Skeletal muscle satellite cell (primary cell): ENCODE measurements around the gene MYH9.

Source experiments
- H3K27me3 ChIP-seq: 2 replicates; pipeline ENCODE4 v1.7.0; 2013; ENCODE audit warnings: low read length; ENCODE audit not compliant: control insufficient read depth, insufficient read depth
- H3K36me3 ChIP-seq: 2 replicates; pipeline ENCODE4 v1.7.0; 2013; ENCODE audit warnings: mild to moderate bottlenecking, control low read depth, low read length; ENCODE audit not compliant: insufficient read depth
- H3K4me1 ChIP-seq: 2 replicates; pipeline ENCODE4 v1.7.0; 2013; ENCODE audit warnings: low read length; ENCODE audit not compliant: control insufficient read depth, insufficient read depth
- H3K4me2 ChIP-seq: 2 replicates; pipeline ENCODE4 v1.7.0; 2013; ENCODE audit warnings: mild to moderate bottlenecking, low read length
- H3K4me3 ChIP-seq: 2 replicates; pipeline ENCODE4 v1.7.0; 2013; ENCODE audit warnings: low read length
- H3K9ac ChIP-seq: 2 replicates; pipeline ENCODE4 v1.7.0; 2013; ENCODE audit warnings: mild to moderate bottlenecking, low read depth, low read length, moderate library complexity
- H3K9me3 ChIP-seq: replicated peaks from 2 replicates; pipeline ENCODE4 v1.7.0; 2013; ENCODE audit warnings: mild to moderate bottlenecking, control low read depth, low read length

The MYH9 gene

GRCh38 chr22:36336246-36337182, 51.3 kb downstream of the MYH9 start:
- Histone ChIP-seq H3K4me1 (peaks cover 89% of the 10 kb centered on the region), H3K9me3 (no peaks in the 10 kb centered on the region), H3K27me3 (no peaks in the 10 kb centered on the region), H3K9ac (peak overlapping the region; percentile 77), H3K4me3 (no peak overlapping the region), H3K4me2 (peak overlapping the region; percentile 42), H3K36me3 (peaks cover 91% of the 10 kb centered on the region)

- H3K4me3 ChIP-seq, result no peak overlapping the region
- peak overlapping the region; percentile 42 for H3K4me2 ChIP-seq
- H3K4me1 ChIP-seq, result peaks cover 95% of the 10 kb centered on the region
- H3K9ac ChIP-seq, result peak overlapping the region; percentile 77
- H3K27me3 ChIP-seq, result no peaks in the 10 kb centered on the region
- H3K36me3 ChIP-seq, result peaks cover 90% of the 10 kb centered on the region
- no peaks in the 10 kb centered on the region for H3K9me3 ChIP-seq
Measured at GRCh38 chr22:36335621-36336020, 52.1 kb downstream of the MYH9 start.

DNA sequence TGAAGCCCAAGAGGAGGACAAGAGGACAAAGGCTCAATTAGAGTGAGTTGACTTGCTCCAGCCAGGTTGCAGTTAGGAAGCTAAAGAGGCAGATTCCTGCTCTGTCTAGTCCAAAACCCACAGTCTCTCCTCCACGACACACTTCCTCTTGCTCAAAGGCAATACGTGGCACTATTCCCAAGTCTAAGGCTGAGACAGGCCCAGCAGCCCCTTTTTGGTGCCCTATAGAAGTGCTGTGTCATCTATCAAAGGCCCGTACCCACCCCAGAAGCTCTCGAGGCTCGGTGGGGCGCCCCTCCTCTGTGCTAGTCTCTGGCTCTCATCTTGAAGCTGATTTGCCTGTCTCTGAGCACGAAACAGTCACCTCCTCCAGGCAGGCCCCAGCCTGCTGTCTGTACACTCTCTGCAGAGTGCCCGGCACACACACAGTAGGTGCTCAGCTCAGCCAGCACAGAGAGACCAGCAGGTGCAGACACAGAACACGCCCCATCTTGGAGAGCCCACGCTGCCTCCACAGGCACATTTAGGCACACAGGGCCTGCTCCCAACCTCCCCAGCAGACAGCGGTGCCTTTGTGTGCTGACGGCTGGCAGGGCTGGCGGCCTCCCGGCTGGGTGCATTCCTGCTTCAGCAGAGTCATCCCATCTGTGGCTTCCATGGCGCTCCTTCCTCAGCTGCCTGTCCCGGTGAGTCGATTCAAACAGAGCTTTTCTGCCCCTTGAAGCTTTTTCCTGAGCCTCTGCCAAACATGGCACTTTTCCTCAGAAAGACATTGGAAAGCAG, 52.8 kb downstream of the MYH9 start:
- peak overlapping the region; percentile 77 for H3K9ac ChIP-seq
- no peaks in the 10 kb centered on the region for H3K27me3 ChIP-seq
- H3K4me1 ChIP-seq, result peaks cover 99% of the 10 kb centered on the region
- peaks cover 89% of the 10 kb centered on the region for H3K36me3 ChIP-seq
- H3K4me3 ChIP-seq, result no peak overlapping the region
- peak overlapping the region; percentile 42 for H3K4me2 ChIP-seq
- H3K9me3 ChIP-seq, result no peaks in the 10 kb centered on the region

GRCh38 chr22:36334081-36334820, 53.5 kb downstream of the MYH9 start:
- Histone ChIP-seq H3K4me1 (peaks cover 99% of the 10 kb centered on the region), H3K4me3 (no peak overlapping the region), H3K9ac (peak overlapping the region; percentile 77), H3K4me2 (no peak overlapping the region), H3K36me3 (peaks cover 87% of the 10 kb centered on the region), H3K27me3 (no peaks in the 10 kb centered on the region), H3K9me3 (no peaks in the 10 kb centered on the region)

GRCh38 chr22:36333644-36334043, 54.1 kb downstream of the MYH9 start:
- H3K27me3 ChIP-seq, result no peaks in the 10 kb centered on the region
- H3K9me3 ChIP-seq, result no peaks in the 10 kb centered on the region
- H3K9ac ChIP-seq, result peak overlapping the region; percentile 85
- no peak overlapping the region for H3K4me3 ChIP-seq
- peaks cover 99% of the 10 kb centered on the region for H3K4me1 ChIP-seq
- peaks cover 83% of the 10 kb centered on the region for H3K36me3 ChIP-seq
- H3K4me2 ChIP-seq, result no peak overlapping the region

- no peak overlapping the region for H3K4me3 ChIP-seq
Measured at GRCh38 chr22:36332623-36333332, 55.0 kb downstream of the MYH9 start.

DNA sequence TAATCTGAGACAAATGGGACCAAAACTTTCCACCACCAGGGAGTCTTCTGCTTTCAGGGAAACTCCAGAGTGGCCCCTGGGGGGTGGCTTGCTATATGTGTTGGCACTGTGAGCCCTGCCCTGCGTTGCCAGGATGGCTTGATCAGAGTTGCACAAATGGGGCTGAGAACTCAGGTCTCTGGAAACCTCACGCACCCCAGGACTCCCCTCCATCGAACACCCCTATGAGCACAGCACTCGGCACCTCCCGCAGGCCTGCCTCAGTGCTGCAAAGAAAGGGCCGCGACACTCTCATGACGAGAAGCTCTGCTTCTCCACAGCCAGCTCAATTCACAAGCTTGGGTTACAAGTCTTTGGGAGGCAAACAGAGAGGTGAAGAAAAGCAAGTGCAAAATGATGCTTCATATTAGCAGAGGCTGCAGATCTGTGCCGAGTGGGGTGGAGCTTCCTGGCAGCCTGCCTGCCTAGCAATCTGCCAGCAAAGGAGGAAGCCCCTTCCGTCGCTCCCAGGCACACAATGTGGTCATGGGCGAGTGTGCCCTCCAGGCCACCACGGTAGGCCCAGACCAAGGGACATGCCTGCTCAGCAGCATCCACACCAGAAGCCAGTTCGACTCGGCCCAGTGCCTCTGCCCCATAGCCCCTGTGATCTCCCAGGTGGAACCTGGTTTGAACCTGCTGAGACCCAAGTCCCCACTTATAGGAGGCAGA, 55.7 kb downstream of the MYH9 start:
- peak overlapping the region; percentile 55 for H3K4me2 ChIP-seq
- H3K9ac ChIP-seq, result peak overlapping the region; percentile 85
- H3K4me3 ChIP-seq, result peak overlapping the region; percentile 28
- peaks cover 80% of the 10 kb centered on the region for H3K36me3 ChIP-seq
- H3K9me3 ChIP-seq, result no peaks in the 10 kb centered on the region
- H3K4me1 ChIP-seq, result peaks cover 100% of the 10 kb centered on the region
- H3K27me3 ChIP-seq, result no peaks in the 10 kb centered on the region

More at GRCh38 chr22:36332623-36333332, 55.0 kb downstream of the MYH9 start:
- peaks cover 100% of the 10 kb centered on the region for H3K4me1 ChIP-seq
- H3K4me2 ChIP-seq, result peak overlapping the region; percentile 9
- H3K36me3 ChIP-seq, result peaks cover 80% of the 10 kb centered on the region
- H3K9ac ChIP-seq, result peak overlapping the region; percentile 85
- H3K9me3 ChIP-seq, result no peaks in the 10 kb centered on the region
- no peaks in the 10 kb centered on the region for H3K27me3 ChIP-seq

GRCh38 chr22:36331306-36331911, 56.4 kb downstream of the MYH9 start:
- H3K36me3 ChIP-seq, result peaks cover 80% of the 10 kb centered on the region
- H3K9ac ChIP-seq, result peak overlapping the region; percentile 85
- no peaks in the 10 kb centered on the region for H3K27me3 ChIP-seq
- H3K4me1 ChIP-seq, result peaks cover 99% of the 10 kb centered on the region
- peak overlapping the region; percentile 38 for H3K4me3 ChIP-seq
- H3K4me2 ChIP-seq, result peak overlapping the region; percentile 71
- no peaks in the 10 kb centered on the region for H3K9me3 ChIP-seq

GRCh38 chr22:36330655-36331305, 57.0 kb downstream of the MYH9 start:
- Histone ChIP-seq H3K4me3 (peak overlapping the region; percentile 38), H3K36me3 (peaks cover 80% of the 10 kb centered on the region), H3K4me2 (peak overlapping the region; percentile 71), H3K27me3 (no peaks in the 10 kb centered on the region), H3K9me3 (no peaks in the 10 kb centered on the region), H3K4me1 (peaks cover 99% of the 10 kb centered on the region), H3K9ac (peak overlapping the region; percentile 85)
